ENCODE data around the gene EVC2. TPM values are rescaled to one million over a fixed set of nuclear protein-coding genes. Genes with fewer than 3 reads are reported as not detected.

The EVC2 gene
- total RNA-seq, 2 donors from 2014 or later, result 8.6 to 13.2 TPM

DNA sequence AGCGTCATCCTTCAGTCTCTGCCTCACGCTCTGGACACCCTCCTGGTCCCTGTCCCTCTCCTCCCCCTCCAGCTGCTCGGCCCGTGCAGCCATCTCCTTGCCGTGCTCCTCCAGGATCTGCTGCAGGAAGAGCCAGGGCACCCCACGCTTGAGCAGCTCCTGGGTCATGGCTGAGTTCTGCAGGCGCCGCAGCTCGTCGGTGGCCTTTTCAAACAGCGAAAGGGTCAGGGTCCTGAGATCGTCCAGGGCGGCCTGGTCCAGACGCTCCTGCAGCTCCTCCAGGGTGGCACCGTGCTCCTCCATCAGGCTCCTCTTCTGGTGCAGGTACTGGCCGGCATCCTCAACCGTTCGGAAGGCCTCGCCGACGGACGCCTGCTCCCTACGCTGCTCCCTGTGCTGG, 85.8 kb downstream of the EVC2 start:
- WGBS, 2 donors, result 94 to 100% methylated on average over 6 to 23 of the region's 23 CpGs
- TF ChIP-seq, protein P1, sequence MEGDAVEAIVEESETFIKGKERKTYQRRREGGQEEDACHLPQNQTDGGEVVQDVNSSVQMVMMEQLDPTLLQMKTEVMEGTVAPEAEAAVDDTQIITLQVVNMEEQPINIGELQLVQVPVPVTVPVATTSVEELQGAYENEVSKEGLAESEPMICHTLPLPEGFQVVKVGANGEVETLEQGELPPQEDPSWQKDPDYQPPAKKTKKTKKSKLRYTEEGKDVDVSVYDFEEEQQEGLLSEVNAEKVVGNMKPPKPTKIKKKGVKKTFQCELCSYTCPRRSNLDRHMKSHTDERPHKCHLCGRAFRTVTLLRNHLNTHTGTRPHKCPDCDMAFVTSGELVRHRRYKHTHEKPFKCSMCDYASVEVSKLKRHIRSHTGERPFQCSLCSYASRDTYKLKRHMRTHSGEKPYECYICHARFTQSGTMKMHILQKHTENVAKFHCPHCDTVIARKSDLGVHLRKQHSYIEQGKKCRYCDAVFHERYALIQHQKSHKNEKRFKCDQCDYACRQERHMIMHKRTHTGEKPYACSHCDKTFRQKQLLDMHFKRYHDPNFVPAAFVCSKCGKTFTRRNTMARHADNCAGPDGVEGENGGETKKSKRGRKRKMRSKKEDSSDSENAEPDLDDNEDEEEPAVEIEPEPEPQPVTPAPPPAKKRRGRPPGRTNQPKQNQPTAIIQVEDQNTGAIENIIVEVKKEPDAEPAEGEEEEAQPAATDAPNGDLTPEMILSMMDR (IDR thresholded peaks at IDR 0.05), result no peak
- no peak for TF ChIP-seq POLR2A (IDR thresholded peaks at IDR 0.05)
- H3K4me1 ChIP-seq, result no peaks in the 10 kb centered on the region
- H3K9me3 ChIP-seq, result no peaks in the 10 kb centered on the region
- no peak overlapping the region for H3K4me3 ChIP-seq
- no peaks in the 10 kb centered on the region for H3K36me3 ChIP-seq (replicated peaks in 1 of 2; ENCODE audit: insufficient read depth in 1 of 2, low read depth in 2 of 2)
- H3K27me3 ChIP-seq, result no peaks in the 10 kb centered on the region
- intact Hi-C loops (cut with DNase I), result no loop called here
- no peak overlapping the region for H3K27ac ChIP-seq
- DNase-seq (no peak), ATAC-seq (no peak)

DNA sequence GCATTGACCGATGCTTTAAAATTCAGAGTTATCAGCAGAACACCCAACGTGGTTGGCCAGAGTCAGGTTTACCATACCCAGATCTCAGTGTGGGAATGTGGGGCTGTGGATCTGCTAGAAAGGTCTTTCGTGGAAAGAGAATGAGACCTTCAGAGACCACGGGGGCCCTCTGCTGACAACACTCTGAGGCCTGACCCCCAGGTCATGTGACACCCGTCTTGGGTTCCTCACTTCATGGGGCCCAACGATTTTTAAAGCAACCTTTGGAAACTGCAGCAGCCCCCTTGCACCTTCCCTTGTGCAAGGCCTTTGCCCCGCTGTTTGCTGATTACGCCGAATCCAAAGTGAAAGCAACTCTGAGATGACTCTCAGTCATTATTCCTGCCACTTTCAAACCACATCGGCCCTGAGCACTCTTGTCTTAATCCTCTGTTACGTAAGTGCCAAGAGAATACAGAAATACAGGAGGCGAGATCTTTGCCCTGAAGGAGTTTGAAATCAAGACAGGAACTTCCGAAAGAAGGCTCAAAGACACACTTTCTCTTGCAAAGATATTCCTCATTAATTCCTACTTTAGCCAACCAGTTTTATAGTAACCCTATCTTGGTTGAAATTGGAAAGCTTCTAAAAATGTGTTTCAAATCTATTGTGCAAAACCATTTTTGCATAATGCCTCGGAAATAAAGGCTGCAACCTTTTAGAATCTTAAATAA, 88.3 kb downstream of the EVC2 start:
- ATAC-seq, result no peak

DNA sequence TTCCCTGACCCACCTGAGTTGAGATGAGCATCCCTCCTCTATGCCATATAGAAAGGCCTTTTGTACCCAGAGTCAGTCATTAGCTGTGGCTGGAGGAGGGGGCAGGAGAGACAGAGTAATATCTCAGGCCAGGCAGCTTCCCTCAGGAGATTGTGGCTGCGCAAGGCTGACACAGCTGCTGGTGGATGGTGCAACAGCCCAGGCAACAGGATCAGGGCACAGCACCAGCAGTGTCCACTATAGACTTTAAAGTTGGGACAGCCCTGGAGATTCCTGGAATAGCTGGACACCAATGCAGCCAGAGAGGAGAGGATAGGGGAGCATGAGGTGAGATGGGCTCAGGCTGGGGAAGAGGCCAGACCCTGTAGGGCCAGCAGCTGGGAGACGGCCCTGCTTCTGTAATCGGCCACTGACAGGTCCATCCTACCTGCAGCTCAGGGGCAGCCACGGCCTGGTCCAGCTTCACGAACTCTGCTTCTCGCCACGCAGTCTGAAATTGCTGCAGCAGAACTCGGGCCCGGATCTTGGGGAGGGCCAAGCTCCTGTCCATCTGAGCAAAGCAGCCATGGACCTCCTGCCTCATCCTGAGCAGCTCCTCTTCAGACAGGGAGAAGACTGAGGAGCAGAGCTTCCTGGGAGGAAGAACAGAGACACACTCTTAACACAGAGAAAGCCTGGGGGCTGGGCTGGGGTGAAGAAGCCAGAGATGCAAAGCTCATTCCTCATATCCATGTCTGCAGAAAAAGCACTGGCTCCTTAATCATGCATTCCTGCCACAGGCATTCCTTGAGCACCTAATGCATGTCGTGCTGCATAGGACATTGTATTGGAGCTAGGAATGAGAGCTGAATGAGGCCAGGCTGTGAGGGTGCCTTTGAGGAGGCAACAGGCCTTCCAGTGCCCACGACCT, 90.1 kb downstream of the EVC2 start:
- no peak overlapping the region for H3K27ac ChIP-seq
- ATAC-seq (no peak), DNase-seq (no peak)
- no peaks in the 10 kb centered on the region for H3K4me1 ChIP-seq
- no peak overlapping the region for H3K4me3 ChIP-seq
- H3K9me3 ChIP-seq, result no peaks in the 10 kb centered on the region
- WGBS, 2 donors, result 89 to 94% methylated on average over 10 to 11 of the region's 11 CpGs
- intact Hi-C loops (cut with DNase I), result no loop called here
- no peaks in the 10 kb centered on the region for H3K36me3 ChIP-seq (replicated peaks in 1 of 2; ENCODE audit: insufficient read depth in 1 of 2, low read depth in 2 of 2)
- no peak for TF ChIP-seq POLR2A (IDR thresholded peaks at IDR 0.05)
- TF ChIP-seq, protein P1 (IDR thresholded peaks at IDR 0.05), result no peak
- H3K27me3 ChIP-seq, result no peaks in the 10 kb centered on the region

More for the DNA sequence above, 88.3 kb downstream of the EVC2 start:
- no peaks in the 10 kb centered on the region for H3K4me1 ChIP-seq
- H3K27ac ChIP-seq, result no peak overlapping the region
- H3K9me3 ChIP-seq, result no peaks in the 10 kb centered on the region
- H3K27me3 ChIP-seq, result no peaks in the 10 kb centered on the region
- TF ChIP-seq POLR2A (IDR thresholded peaks at IDR 0.05), result no peak
- TF ChIP-seq, protein P1 (IDR thresholded peaks at IDR 0.05), result no peak
- no peaks in the 10 kb centered on the region for H3K36me3 ChIP-seq (replicated peaks in 1 of 2; ENCODE audit: insufficient read depth in 1 of 2, low read depth in 2 of 2)
- DNase-seq, result no peak
- intact Hi-C loops (cut with DNase I), result no loop called here
- WGBS, 2 donors, result 75 to 90% methylated on average over 13 to 14 of the region's 14 CpGs
- H3K4me3 ChIP-seq, result no peak overlapping the region

DNA sequence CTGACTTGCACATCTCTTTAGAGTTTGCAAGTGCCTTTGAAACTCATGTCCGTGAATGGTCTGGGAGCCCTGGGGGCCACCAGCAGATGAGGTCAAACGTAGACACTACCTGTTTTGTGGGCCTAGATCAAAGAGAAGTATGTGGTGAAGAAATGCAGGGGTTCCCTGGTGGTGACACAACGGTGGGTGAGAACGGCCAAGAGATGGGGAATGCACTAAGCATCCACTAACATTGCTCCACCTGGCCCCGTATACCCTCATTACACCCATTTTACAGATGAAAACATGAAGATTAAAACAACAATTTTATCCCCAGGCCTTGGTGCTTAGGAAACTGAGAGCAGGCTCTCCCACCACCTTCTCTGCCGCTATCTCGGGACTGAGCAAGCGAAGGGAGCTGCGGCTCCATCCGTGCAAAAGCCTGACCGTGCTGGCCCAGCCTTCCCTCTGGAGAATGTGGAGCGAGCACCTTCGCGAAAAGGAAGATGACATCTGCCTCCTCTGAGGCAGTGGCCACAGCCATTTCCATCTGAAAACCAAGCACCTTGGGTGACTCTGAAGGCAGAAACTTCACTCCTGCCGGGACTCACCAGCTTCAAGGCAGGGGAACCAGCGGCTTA, 91.9 kb downstream of the EVC2 start:
- H3K27me3 ChIP-seq, result no peaks in the 10 kb centered on the region
- intact Hi-C loops (cut with DNase I), result no loop called here
- DNase-seq (no peak), ATAC-seq (no peak)
- H3K36me3 ChIP-seq (replicated peaks in 1 of 2; ENCODE audit: insufficient read depth in 1 of 2, low read depth in 2 of 2), result no peaks in the 10 kb centered on the region
- 85 to 90% methylated on average over 15 to 16 of the region's 16 CpGs for WGBS, 2 donors
- no peak for TF ChIP-seq POLR2A (IDR thresholded peaks at IDR 0.05)
- TF ChIP-seq, protein P1 (IDR thresholded peaks at IDR 0.05), result no peak
- H3K4me3 ChIP-seq, result no peak overlapping the region
- H3K9me3 ChIP-seq, result no peaks in the 10 kb centered on the region
- H3K4me1 ChIP-seq, result no peaks in the 10 kb centered on the region
- H3K27ac ChIP-seq, result no peak overlapping the region

Data from body of pancreas (tissue), 4 donors.